PC-9 (cell line): Measurements from ENCODE around the gene C20orf144.

Experiments used
- EZH2 ChIP-seq: fragments of 200-600 bp; sonication (generic); IDR thresholded peaks from 2 replicates; pipeline ENCODE4 v1.8.0; 2017; ENCODE audit warnings: antibody characterized with exemption, low read depth
- TF ChIP-seq, protein P1 (sequence below): fragments of 200-600 bp; sonication (generic); conservative IDR thresholded peaks from 2 replicates; pipeline ENCODE4 v1.6.1; 2017; ENCODE audit warnings: mixed run types, antibody characterized with exemption, mild to moderate bottlenecking, moderate library complexity

GRCh38 chr20:33677991-33678702 is 16.0 kb downstream of the C20orf144 start:
- TF ChIP-seq, protein P1, sequence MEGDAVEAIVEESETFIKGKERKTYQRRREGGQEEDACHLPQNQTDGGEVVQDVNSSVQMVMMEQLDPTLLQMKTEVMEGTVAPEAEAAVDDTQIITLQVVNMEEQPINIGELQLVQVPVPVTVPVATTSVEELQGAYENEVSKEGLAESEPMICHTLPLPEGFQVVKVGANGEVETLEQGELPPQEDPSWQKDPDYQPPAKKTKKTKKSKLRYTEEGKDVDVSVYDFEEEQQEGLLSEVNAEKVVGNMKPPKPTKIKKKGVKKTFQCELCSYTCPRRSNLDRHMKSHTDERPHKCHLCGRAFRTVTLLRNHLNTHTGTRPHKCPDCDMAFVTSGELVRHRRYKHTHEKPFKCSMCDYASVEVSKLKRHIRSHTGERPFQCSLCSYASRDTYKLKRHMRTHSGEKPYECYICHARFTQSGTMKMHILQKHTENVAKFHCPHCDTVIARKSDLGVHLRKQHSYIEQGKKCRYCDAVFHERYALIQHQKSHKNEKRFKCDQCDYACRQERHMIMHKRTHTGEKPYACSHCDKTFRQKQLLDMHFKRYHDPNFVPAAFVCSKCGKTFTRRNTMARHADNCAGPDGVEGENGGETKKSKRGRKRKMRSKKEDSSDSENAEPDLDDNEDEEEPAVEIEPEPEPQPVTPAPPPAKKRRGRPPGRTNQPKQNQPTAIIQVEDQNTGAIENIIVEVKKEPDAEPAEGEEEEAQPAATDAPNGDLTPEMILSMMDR = no peak
- no peak for TF ChIP-seq EZH2
